Suprapubic skin (tissue), 3 donors: ENCODE data around the gene ADGRB3.

Experiments used
- CTCF ChIP-seq, 2 donors: fragments of 200-600 bp in 1 of 2; fragments of 450-650 bp in 1 of 2; sonication (generic) in 1 of 2; IDR thresholded peaks; one replicate each; pipeline ENCODE4 v1.5.1; 2016 to 2019; ENCODE audit warnings: antibody characterized with exemption in 2 of 2, mild to moderate bottlenecking in 1 of 2, moderate library complexity in 1 of 2
- EP300 ChIP-seq: sonication (generic); formaldehyde crosslinking; IDR thresholded peaks from one replicate; pipeline ENCODE4 v1.6.1; 2017; ENCODE audit warnings: antibody characterized with exemption
- POLR2A ChIP-seq, 2 donors: fragments of 450-650 bp; IDR thresholded peaks; one replicate each; pipeline ENCODE4 v1.6.1; 2017; ENCODE audit warnings: antibody characterized with exemption in 2 of 2, mild to moderate bottlenecking in 2 of 2, moderate library complexity in 2 of 2

- TF ChIP-seq POLR2A (IDR thresholded peaks at IDR 0.05) (no peak), CTCF (IDR thresholded peaks at IDR 0.05) (no peak), EP300 (no peak)
Measured at GRCh38 chr6:68978411-68978810, 343.3 kb downstream of the ADGRB3 start.
